Activated T-cell treated with anti-CD3 and anti-CD28 coated beads for 24 hours (primary cell): Measurements from ENCODE around the gene SCYGR2.

Experiments
- DNase-seq: peaks from one replicate; pipeline ENCODE4 v3.0.0-alpha.2; 2020; ENCODE audit warnings: low read depth

The SCYGR2 gene

DNA sequence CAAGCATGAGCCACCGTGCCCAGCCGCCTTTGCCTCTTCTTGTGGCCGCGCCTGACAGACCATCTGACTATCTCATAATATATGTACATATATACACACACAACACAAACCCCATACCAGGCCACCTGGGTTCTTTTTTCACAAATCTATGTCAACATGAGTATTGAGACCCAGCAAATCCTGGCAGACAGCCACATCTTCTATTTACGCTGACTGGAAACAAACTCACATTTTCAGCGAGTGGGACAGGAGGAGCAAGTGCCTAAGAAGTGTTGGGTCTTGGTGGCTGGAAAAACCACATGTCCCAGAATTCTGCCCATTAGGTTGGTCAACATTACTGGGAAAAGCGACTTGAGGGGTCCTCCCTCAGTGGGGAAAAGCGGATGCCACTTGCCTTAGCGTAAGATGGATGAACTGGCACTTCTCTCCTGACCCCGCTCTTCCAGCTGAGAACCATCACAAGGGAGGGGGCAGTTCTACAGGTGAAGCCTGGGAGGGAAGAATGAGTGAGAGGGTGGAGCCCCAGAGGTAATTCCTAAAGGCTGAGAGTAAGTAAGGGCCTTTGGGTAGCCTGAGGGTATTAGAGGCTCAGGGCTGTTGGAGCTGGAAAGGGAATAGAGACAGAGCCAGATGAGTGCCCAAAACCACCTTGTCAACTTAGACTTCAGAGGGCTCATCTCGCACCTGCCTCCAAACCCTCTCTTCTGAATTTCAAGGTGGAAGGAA, 14.0 kb downstream of the SCYGR2 start:
- no peak for DNase-seq

DNA sequence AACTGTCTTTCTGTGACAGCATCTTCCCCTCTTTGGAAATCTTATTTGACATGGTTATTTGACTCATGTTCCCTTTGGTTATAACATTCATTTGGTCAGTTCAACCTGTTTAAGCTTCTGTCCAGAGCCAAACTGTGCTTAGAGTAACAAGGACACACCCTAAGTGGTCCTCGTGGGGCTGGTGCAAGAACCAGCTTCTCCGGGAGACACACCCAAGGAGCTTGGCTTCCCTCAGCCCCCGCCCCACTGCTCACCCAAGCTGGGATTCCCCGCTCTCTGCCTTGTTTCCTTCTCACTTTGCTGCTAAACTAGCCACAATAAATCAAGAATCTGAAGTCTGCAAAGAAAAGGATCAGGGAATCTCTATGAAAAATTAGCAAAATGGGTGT, 14.6 kb downstream of the SCYGR2 start:
- DNase-seq = no peak

DNA sequence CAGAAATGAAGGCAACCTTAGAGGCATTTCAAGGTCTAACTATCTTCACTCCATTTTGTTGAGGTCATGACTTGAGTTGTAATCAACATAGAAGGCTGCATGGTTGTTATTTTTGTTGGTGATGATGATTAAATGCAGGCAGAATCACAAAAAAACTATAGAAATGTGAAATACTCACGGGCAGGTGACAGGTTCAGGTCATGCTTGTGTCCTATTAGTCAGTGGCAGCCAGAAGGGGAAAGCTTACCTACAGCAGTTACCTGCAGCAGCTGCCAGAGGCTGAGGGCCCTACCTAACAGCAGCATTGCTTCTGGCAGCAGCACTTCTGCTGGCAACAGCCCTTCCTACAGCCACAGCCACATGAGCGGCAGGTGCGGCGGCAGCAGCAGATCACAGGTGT, 15.6 kb downstream of the SCYGR2 start:
- no peak for DNase-seq

DNA sequence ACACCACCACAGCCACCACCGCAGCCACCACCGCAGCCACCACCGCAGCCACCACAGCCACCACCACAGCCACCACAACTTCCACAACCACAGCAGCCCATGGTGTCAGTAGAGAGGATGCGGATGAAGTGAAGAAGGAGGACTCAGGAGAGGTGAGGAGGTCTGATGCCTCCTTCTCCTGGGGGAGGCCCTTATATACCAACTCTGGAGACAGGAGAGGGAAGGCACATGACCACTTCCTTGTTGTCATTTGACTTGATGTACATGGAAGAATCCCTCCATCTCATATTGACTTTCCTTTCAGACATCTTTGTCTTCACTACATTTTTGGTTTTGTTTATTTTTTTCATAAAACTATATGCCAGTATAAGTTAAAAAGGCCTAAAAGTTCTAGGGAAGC, 16.0 kb downstream of the SCYGR2 start, which contains the start of gene SCYGR3:
Gene SCYGR3, minus strand, starts transcription at position 101 of the 400 bp plus-strand sequence. Its CDS starts 0 bp downstream, at position 101.
- DNase-seq = no peak

- DNase-seq = no peak
Measured at GRCh38 chr2:227615181-227615580, 16.5 kb downstream of the SCYGR2 start.

DNA sequence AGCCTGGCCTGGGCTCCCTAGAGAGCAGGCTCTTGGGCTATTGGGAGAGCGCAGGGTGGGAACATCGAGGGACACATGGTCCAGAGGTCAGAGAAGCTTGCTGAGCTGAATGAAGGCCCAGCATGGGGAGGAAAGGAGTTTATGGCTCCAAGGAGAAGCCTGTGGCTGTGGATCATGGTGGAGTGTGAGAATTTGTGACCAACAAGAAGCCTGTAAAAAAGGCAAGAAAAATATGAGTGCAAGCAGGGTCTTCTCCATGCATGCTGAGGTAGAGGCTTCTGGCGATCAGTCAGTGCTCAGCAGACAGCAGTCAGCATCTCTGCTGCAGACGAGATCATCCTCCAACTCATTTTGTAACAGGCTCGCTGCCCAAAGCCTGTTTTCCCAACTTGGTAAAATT, 17.2 kb downstream of the SCYGR2 start:
- DNase-seq = no peak

DNA sequence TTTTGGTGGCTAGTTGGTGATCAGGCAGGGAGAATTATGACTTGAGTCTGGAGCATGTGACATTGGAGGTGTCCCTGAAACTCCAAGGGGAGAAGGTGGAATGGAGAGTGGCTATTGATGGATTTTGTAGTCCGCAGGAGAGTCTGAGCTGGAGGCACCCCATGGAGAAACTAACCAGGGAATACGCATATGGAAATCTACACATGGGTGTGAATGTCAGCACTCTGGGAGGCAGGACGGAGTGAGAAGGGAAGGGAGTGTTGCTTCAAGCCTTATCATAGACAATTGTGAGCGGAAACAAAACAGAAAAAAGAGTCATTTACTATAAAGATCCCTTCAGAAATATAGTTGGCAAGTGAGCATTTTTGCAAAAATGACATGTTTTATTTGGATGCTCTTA, 17.9 kb downstream of the SCYGR2 start:
- no peak for DNase-seq

GRCh38 chr2:227617316-227618230, 18.9 kb downstream of the SCYGR2 start, which contains the start of gene SCYGR4:
Gene SCYGR4, plus strand, starts transcription at chr2:227617498. Its CDS starts 0 bp downstream, at chr2:227617498.
- DNase-seq = no peak

- DNase-seq = no peak
Measured at GRCh38 chr2:227623226-227623625, 24.5 kb downstream of the SCYGR2 start.

- no peak for DNase-seq
Measured at GRCh38 chr2:227625420-227625819, 26.7 kb downstream of the SCYGR2 start.

GRCh38 chr2:227626580-227627151, 28.0 kb downstream of the SCYGR2 start:
- DNase-seq = no peak

DNA sequence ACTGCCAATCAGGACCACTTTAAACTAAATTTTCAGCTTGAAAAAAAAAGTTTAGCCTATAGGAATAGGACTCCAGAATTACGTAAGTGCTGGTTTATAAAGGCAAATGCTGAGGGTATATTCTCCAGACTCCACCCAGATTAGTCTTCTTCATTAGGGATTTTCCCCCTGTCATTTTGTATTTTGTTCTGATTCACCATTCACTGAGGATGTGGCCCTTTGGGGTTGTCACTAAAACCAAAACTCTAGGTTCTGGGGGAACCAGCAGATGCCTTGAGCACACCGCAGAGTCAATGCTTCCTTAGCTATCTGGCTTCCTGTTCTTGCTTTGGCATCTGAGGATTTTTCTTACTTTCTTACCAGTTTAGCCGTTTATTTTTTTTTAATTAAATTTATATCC, 29.1 kb downstream of the SCYGR2 start:
- DNase-seq = no peak

DNA sequence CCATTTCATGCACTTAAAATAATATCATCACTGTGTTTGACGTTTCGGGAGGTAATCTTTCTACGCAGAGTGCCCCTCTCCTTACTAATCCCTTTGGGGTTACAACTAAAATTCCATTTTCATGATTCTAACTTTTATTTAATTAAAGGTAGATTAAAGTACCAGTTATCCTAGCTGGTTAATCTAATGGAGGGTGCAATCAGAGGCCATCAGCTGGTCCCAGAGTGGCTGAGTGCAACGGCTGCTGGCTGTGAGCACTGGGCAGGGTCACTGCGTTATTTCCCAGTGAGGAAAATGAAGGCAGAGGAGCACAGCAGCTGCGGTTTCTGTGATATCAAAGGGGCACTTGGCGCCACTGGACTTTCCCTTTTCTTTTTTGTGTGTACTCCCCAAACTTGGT, 30.7 kb downstream of the SCYGR2 start:
- DNase-seq = no peak

DNA sequence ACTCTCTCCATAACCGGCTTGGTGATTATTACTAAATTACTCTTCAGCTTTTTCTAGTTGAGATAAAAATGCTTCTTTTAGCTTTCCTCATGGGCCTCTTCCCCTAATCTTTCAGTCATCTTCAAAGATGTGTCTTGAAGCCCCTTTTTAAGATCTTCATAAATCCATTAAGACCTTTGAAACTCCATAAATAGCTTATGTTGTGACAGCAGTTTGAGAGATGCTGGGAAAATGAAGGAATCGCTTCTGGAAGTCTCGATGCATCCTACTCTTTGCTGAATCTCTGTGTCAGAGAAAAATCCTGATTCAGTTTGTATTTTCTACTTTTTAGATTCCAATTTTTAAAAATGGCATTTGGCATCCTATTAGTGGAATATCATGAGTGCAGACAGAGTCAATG, 31.6 kb downstream of the SCYGR2 start:
- DNase-seq = no peak

DNA sequence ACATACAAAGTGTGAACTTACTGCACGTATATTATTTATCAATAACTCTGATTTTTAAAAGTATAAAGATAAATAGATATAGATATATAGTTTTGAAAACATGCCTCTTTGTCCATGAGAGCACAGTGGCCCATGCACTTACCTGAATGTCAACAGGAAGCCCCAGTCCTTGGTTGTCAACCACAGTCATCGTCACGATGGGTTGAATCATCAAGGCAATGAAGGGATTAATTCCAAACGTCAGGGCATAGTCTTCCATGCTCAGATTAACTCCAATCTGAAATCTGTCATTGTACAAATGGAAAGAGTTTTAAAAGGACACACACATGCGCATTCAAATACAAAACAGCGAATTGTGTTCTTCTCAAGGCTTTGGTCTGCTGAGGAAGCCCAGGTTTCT, 34.1 kb downstream of the SCYGR2 start:
- DNase-seq = no peak

DNA sequence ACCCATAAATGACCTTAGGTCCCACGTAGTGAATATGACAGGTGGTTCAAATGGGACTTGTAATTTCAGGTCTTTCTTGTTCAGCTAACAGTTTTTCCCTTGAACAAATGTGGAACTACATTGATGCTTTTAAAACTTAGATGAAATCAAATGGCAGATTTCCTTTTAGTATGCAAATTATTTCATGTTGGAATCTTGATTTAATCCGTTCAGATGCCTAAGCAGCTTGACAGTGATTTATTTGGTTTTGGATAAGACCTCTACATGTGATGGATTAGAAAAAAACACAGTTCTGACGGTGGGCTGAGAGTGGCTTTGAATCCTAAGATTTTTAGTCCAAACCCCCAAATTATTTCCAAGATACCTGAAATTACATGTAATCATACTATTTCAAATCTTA, 35.5 kb downstream of the SCYGR2 start:
- no peak for DNase-seq

- DNase-seq = no peak
Measured at GRCh38 chr2:227642656-227643055, 44.0 kb downstream of the SCYGR2 start.

DNA sequence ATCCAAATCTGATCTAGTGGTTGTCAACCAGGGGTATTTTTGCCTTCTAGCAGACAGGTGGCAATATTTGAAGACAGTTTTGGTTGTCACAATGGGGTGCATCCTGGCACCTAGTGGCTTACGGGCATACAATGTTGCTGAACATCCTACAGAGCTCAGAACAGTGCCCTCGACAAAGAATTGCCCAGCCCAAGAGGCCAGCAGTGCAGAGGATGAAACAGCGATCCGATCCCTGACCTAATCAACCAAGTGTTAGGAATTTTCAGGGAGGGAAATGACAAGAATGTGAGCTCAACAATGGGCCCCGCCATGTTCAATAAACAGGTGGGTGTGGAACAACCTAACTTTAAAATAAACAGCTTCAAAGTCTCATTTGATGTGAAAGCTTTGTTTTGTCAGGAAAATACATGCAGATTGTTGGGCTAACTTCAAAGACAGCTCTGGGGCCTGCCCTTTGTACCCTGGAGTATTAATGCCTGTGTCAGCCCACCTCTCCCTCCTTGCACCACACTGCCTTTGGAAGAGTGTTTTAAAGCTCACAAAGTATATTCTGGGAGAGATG, 45.4 kb downstream of the SCYGR2 start:
- no peak for DNase-seq
